ENCODE results near the gene SNX21. TPM values are rescaled to one million over a fixed set of nuclear protein-coding genes. Genes with fewer than 3 reads are reported as not detected.

The SNX21 gene
- total and polyA plus RNA-seq, 9 of the 15 experiments (the other 6 are each of a cell fraction or from before 2014, with no cell fraction given): 0.10 to 1.2 (median 0.42) TPM

GRCh38 chr20:45857114-45857881 lies 23.7 kb downstream of the SNX21 start, which contains the start of the genes ACOT8 and ZSWIM3 (continued):
- TF ChIP-seq CHAMP1 (IDR thresholded peaks at IDR 0.05) (no peak), ZNF655 (CRISPR knock-in tag; IDR thresholded peaks at IDR 0.05) (no peak), CGGBP1 (CRISPR knock-in tag; IDR thresholded peaks at IDR 0.05) (no peak), MTA1 (IDR thresholded peaks at IDR 0.05; ENCODE audit: borderline replicate concordance) (no peak), ZNF518B (CRISPR knock-in tag; IDR thresholded peaks at IDR 0.05) (no peak), GTF3C2 (IDR thresholded peaks at IDR 0.05; ENCODE audit: borderline replicate concordance, extremely low read depth, insufficient read length) (no peak), FOXP1 (CRISPR knock-in tag; IDR thresholded peaks at IDR 0.05) (no peak), DLX4 (CRISPR knock-in tag; IDR thresholded peaks at IDR 0.05) (no peak), ZNF507 (tag; conservative IDR thresholded peaks at IDR 0.05) (no peak), BRD9 (IDR thresholded peaks at IDR 0.05; ENCODE audit: low read depth, partially characterized antibody) (peak; percentile 22), TCF7 (IDR thresholded peaks at IDR 0.05; ENCODE audit: borderline replicate concordance) (no peak), MIER1 (IDR thresholded peaks at IDR 0.05; ENCODE audit: low read depth) (no peak), COPS2 (conservative IDR thresholded peaks at IDR 0.05) (no peak), ZNF263 (CRISPR knock-in tag; IDR thresholded peaks at IDR 0.05; ENCODE audit: borderline replicate concordance) (no peak; the same call in 1 of the 2 replicates), HMG20A (CRISPR knock-in tag; conservative IDR thresholded peaks at IDR 0.05) (no peak), FOXM1 (IDR thresholded peaks at IDR 0.05; ENCODE audit: low read depth) (peak; percentile 67), FOXM1 (CRISPR knock-in tag; IDR thresholded peaks at IDR 0.05; ENCODE audit: low read depth) (no peak)
